Cerebellar nuclear complex (tissue), 1 donor: ENCODE results near the gene TBCCD1.
"Not testable (repeated sequence)": the region's sequence is repeated elsewhere in the genome, so short reads cannot be mapped to it uniquely, and the experiment has no call there.

ENCODE experiments used
- DNase-seq, 2 experiments: peaks; one replicate each; lab custom pipeline; 2025; lab: John Stamatoyannopoulos, UW

Gene TBCCD1

DNA sequence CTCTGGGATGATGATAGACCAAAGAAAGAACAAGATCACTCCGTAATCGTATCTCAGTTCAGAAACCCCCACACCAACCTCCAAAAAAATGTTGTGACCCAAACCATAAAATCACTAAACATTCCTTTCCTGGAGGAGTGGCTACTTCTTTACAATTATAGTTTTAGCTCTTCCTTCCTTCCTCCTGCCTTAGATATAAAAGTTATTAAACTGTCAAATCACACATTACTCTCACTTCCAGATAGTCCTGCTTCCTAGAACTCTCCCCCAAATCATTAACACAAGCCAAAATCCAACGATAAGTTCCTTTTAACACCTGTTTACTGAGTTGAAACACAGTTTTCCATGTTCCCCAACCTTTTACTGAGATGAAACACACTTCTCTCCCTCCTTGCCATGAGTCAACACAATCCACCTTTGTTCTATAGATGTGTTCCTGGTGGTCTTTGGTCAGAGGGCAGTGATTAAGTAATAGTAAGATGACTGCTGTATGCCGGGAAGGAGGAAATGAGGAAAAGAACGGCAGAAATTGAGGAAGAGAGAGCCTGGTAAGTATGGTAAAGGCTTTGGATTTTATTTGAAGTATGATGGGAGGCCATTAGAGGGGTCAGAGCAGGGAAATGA, 14.6 kb downstream of the TBCCD1 start:
- DNase-seq, result no peak

DNA sequence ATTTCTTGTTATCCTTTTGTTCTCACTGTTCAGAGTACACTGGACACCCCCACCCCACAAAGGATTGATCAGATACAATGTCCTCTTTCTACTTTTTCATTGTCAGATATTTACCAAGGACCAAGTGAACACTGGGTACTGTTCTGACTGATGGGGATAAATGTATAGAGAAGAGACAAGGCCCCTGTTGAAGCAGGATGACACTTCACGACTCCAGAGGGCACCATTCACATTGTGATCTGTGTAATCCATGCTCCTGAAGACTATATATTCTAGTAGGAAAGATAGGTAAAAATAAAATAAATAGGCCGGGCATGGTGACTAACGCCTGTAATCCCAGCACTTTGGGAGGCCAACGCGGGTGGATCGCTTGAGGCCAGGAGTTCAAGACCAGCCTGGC, 15.8 kb downstream of the TBCCD1 start:
- DNase-seq, result no peak

- no peak for DNase-seq
Observed at GRCh38 chr3:186549497-186549896, 17.6 kb downstream of the TBCCD1 start.

- no peak for DNase-seq
Observed at GRCh38 chr3:186544281-186544680, 22.9 kb downstream of the TBCCD1 start, which contains the start of gene CRYGS. Gene CRYGS (minus strand): TSS chr3:186544380. CDS start chr3:186544326, 54 bp downstream.

DNA sequence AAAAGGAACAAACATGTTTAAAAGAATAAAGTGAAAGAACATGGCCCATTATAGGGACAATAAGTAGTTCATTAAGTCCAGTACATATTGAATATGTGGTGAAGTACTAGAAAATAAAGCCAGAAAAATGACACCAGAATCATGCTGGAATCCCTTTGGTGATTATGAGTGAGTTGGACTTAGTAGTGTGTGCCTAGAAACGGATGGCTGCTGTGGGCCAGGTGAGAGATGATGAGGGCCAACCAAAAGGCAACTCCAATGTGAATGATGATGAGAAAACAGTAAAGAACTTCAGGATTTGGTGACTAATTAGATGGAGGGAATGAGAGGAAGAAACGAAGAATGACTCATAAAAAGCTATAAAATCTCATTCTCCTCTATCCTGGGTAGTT, 26.3 kb downstream of the TBCCD1 start:
- DNase-seq, result no peak

DNA sequence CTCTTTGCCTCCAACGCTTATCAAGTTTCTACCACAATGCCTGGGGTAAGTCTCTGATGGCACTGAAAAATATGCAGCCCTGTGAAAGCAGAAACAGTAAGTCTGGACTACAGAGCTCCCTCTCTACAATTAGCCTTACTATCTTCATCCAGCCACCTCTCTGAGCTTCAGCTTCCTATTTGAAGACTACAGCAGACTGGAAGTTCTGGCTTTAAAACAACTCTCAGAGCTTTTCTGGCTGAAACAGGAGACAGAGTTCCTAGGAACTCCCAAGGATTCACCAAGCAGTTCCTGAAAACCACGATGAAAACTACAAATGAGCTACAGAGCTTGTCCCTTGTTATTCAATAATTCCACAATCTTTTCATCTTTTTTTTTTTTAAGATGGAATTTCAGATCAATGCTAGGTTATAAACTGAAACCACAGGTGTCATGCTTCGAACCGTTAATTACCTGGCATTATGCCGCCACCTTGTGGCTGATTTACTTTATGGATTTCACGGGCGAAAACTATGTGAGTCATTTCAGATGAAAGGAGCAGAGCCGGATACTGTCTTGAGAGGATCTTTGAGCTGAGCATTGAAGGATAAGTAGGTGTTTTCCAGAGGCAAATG, 26.8 kb downstream of the TBCCD1 start:
- peak in 1 of 2 experiments; percentile 20 for DNase-seq

- DNase-seq, result no peak
Observed at GRCh38 chr3:186538779-186539178, 28.4 kb downstream of the TBCCD1 start.

GRCh38 chr3:186536883-186537844, 30.0 kb downstream of the TBCCD1 start:
- no peak for DNase-seq

DNA sequence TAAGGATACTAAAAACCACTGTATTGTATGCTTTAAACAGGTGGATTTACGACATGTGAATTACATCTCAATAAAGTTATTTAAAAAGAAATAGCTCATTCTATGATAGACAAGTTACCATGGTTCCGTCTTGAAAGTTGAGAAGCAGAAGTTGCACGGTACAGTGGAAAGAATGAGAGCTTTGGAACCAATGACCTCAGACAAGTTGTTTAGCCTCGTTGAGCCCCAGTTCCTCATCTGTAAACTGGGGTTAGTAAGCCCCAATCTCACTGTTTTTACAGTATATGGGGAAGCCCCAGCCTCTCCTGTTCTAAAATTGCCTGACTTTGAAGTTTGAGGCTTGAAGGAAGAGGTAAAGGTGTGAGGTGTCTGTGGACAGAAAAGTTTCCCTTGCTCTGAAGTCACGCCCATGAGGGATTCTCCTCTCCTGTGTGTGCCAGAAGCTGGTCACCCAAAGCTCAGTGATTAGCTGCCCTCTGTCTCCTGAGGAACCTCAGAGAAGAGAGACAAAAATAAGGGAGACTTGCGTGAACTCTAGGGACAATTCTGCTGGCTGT, 32.9 kb downstream of the TBCCD1 start:
- DNase-seq, result no peak

GRCh38 chr3:186532598-186533072, 34.5 kb downstream of the TBCCD1 start:
- no peak for DNase-seq

- not testable (repeated sequence) for DNase-seq
Observed at GRCh38 chr3:186531694-186532093, 35.4 kb downstream of the TBCCD1 start.

DNA sequence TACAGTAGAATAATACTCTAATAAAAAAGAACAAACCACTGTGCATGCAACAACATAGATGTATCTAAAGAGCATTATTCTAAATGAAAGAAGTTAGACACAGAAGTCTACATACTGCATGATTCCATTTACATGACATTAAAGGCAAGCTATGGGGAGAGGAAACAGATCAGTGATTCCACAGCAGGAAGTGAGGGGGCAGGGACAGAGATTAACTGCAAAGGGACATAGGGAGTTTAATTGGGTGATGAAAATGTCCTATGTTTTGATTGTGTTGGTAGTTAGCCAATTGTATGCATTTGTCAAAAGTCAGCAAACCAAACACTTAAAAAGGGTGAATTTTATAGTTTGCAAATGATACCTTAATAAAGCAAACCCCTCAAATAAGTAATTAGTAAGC, 36.7 kb downstream of the TBCCD1 start:
- no peak for DNase-seq

GRCh38 chr3:186529201-186529999, 37.7 kb downstream of the TBCCD1 start:
- DNase-seq, result peak; percentile 33 to 62

DNA sequence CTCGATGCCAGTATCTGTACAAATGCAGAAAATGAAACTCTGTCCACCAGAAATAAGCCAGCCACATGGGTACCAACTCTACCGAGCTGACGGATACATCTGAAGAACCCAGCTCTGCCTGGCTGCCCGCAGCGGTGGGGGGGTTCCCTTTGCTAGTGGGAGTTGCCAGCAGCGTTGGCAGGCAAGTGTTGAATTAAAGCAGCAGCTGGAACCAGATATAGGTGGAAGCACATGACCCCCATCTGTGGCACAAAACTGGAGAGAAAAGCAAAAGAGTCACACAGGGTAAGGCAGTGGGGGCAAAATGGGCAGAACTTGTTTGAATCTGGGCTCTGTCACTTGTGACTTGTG, 40.9 kb downstream of the TBCCD1 start:
- no peak for DNase-seq

- DNase-seq, result no peak
Observed at GRCh38 chr3:186525369-186526255, 41.5 kb downstream of the TBCCD1 start.

GRCh38 chr3:186524616-186525015, 42.5 kb downstream of the TBCCD1 start:
- no peak for DNase-seq

DNA sequence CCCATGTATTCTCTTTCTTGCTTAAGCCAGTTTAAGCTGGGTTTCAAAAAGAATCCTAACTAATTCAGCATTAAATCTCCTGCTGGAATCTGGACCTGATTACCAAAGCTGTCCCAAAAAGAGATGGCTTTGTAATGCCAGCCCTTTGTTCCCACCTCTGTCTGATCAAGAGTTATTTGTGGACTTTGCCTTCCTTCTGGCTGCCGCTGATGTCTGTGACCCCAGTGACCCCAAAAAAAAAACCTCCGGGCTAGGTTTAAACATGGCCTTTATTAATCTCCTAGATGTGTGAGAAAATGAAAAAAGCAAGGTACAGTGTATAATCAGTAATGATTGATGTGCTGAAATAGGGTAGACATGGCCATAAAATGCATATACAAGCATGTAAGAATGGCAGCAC, 43.7 kb downstream of the TBCCD1 start:
- DNase-seq, result no peak

DNA sequence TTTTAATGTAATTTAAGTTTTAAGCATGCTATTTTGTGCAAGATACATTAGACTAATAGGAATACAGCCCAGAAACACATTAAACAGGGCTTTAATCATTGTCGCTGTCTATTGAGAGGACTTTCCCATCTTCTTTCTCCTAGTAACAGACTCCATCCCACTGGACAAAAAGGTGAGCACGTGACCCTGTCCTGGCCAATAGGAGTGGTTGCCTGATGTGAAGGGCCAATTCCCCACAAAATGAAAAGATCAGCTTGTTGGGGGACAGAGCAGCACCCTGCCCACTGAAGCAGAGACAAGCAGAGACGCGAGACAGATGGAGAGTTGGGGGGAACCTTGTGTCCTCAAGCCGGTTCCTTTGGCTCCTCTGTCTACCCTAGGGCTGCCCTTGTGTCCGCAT, 44.1 kb downstream of the TBCCD1 start:
- no peak for DNase-seq

DNA sequence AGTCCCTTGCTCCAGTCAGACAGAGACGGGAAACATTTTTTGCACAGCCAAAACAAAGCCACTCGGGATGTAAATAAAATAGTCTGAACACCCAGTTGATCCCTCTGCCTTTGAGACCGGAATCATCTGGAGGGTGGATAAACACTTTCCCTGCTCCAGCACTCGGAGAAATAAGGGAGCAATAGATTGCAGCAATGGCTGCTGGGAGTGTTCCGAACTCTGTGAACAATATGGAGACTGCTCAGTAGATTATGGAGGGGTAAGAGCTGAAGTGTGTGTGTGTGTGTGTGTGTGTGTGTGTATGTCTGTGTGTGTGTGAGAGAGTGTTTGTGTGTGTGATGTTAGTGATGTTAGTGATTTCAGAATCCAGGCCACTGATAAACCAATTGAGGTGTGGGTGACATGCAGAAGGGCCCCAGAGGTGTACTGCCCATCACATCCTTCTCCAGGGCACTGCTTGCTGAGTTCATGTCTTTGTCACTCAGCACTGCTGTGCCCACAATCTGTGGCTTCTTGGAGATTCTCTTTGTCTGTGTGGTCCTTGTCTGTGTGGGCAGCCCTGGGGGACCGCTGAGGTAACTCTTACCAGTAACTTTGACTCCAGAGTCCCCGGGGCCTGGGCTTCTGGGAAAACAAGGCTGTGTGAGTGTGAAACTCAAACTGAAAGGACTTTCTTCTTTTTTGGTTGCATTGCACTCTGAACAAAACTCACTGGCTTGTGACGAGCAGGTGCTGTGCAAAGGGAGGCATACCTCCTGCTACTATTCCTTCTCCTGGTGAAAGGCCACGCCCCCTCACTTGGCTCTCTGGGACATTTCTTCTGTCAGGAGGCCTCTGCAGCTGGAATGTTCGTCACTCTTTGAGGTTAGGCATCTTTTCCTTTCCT, 45.9 kb downstream of the TBCCD1 start:
- no peak for DNase-seq
